GM12864 (cell line): ENCODE results near the gene MT1G.

Experiments
- DNase-seq: peaks from one replicate; pipeline ENCODE4 v3.0.0-alpha.2; 2011; ENCODE audit warnings: low read depth
- H3K4me3 ChIP-seq: 2 replicates; pipeline ENCODE4 v1.5.1; 2011; ENCODE audit warnings: mild to moderate bottlenecking, low read depth, low read length, control low read depth
- CTCF ChIP-seq: IDR thresholded peaks from 2 replicates; pipeline ENCODE4 v1.5.1; 2011; ENCODE audit warnings: low read depth, mild to moderate bottlenecking, moderate library complexity, low read length, control low read depth, inconsistent platforms; ENCODE audit errors: missing control alignments

The MT1G gene

DNA sequence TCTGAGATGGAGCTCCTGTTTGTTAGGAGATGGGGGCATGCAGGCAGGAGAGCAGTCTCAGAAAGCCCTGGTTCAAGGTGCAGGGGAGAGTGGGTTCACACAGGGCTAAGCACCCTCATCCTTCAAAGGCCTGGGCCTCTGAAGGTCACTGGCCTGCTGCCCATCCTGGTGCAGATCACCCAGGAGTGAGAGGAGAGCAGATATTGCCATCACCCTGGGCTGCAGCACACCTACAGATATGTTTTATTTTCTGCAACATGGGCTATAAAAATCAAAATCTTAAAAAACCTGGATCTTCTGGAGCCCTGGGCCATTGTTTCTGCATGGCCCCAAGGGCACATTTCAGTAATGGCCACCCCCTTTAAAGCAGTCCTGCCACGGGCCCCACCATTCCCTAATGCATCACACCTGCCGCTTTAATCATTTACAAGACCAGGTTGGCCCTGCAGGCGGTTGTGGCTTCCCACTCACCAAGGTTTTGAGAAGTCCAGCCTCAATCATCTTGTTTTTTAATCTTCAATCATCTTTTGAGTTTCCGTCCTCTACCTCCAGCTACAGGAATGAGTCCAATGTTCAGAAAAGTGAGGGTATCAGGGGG lies 41.7 kb upstream of the MT1G start:
- no peak for TF ChIP-seq CTCF
- no peak for DNase-seq
- H3K4me3 ChIP-seq: no peak overlapping the region

DNA sequence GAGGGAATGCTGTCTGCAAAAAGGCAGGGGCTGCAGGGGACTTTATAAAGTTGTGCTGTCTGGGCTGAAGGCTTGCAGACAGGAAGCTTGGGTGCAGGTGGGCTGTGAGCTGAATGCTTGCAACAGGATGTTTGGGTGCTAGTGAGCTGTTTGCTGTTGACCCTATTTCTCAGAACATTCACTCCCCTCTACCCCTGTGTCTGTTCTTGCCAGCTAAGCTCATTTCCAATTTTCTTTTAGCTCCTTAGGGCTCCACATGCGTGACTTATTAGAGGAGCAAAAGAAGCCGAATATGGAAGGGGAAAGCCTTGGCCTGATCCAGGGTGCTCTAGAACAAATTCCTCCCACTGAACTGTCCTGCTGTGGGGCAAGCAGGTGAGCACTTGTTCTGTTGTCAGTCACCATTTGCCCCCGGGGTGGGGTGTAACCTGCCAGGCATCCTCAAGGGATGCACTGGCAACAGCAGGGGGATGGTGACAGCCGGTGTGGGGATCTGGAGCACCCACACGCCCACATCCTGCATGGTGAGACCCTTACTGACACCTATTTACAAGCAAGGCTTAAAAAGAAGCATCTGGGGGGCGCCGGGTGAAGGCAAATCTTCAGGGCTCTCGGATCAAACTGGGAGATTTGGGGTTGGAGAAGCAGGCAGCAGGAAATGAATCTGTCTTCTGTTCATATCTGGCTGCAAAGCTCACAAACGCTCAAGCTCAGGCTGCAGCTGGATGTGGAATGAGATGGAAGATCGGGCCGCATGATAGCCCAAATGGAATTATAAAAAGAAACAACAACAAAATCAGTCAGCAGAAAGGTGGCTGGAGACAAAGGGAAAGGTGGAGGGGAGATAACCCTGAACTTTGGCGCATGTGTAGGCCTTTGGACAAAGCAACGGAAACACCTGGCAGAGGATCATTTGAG lies 40.9 kb upstream of the MT1G start:
- no peak for TF ChIP-seq CTCF
- H3K4me3 ChIP-seq: no peak overlapping the region
- no peak for DNase-seq

- no peak for TF ChIP-seq CTCF
- DNase-seq: no peak
- no peak overlapping the region for H3K4me3 ChIP-seq
Measured at GRCh38 chr16:56702836-56703235, 35.0 kb upstream of the MT1G start.

GRCh38 chr16:56701534-56701933 lies 33.7 kb upstream of the MT1G start:
- no peak for TF ChIP-seq CTCF
- H3K4me3 ChIP-seq: no peak overlapping the region
- no peak for DNase-seq

DNA sequence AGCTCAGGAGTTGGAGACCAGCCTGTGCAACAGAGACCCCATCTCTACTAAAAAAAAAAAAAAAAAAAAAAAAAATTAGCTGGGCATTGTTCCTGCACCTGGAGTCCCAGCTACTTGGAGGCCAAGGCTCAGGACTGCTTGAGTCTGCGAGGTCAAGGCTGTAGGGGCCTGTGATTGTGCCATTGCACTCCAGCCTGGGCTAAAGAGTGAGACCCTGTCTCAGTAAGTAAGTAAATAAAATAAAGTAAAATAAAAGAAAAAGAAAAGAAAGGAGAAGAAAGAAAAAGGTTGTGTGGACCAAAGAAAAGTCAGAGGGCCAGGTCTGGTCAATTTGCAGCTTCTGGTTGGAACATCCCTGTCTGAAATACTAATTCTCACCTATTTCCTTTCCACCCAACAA lies 32.8 kb upstream of the MT1G start:
- no peak for DNase-seq
- no peak for TF ChIP-seq CTCF
- no peak overlapping the region for H3K4me3 ChIP-seq

DNA sequence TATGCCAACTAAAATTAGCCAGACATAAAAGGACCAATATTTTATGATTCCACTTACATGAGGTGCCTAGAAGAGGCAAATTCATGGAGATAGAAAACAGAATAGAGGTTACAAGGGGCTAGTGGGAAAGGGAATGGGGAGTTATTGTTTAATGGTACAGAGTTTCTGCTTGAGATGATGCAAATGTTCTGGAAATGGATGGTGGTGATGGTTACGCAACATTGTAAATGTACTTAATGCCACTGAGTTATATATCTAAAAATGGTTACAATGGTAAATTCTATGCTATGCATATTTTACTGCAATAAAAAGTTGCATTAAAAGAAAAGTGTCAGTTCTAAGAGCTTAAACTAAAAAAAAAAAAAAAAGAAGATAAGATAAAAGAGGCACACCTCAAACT lies 32.3 kb upstream of the MT1G start:
- TF ChIP-seq CTCF: no peak
- no peak overlapping the region for H3K4me3 ChIP-seq
- DNase-seq: no peak
